GM12891 (cell line): ENCODE measurements around the gene NCAPD2.

Experiments
- PAX5 ChIP-seq: IDR thresholded peaks from 2 replicates; pipeline ENCODE4 v1.6.1; 2011; ENCODE audit warnings: low read length, moderate library complexity, mild to moderate bottlenecking; ENCODE audit not compliant: insufficient read depth, severe bottlenecking
- POLR2A ChIP-seq: IDR thresholded peaks from 2 replicates; pipeline ENCODE4 v1.6.1; 2011; ENCODE audit warnings: low read depth, low read length, control low read depth
- POLR2AphosphoS5 ChIP-seq: IDR thresholded peaks from 2 replicates; pipeline ENCODE4 v1.6.1; 2011; ENCODE audit warnings: low read depth, low read length, control low read depth
- TAF1 ChIP-seq: IDR thresholded peaks from 2 replicates; pipeline ENCODE4 v1.6.1; 2011; ENCODE audit warnings: low read depth, low read length, control low read depth

DNA sequence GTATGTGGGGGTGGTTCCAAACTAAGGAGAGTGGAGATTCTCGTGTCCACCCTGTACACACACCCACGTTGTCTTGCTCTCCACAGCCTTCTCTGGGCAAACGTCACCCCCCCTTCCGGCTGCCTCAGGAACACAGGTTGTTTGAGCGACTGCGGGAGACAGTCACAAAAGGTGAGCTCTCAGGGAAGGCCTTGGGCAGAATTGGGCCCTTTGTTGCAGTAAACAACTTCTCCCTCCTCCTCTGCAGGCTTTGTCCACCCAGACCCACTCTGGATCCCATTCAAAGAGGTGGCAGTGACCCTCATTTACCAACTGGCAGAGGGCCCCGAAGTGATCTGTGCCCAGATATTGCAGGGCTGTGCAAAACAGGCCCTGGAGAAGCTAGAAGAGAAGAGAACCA is 32.3 kb downstream of the NCAPD2 start:
- TF ChIP-seq POLR2AphosphoS5 (no peak), POLR2A (no peak), TAF1 (no peak), PAX5 (no peak)
